HG02970 (cell line): Measurements from ENCODE around the gene MAGEA11.
"Not testable (repeated sequence)": the region's sequence is repeated elsewhere in the genome, so short reads cannot be mapped to it uniquely, and the experiment has no call there.

ENCODE experiments used
- ATAC-seq: cut with Tn5 transposase; IDR thresholded peaks from one replicate; pipeline ENCODE4 v1.9.1; 2021; ENCODE audit warnings: mild to moderate bottlenecking, moderate library complexity, moderate number of reproducible peaks; ENCODE audit not compliant: unreplicated experiment, low FRiP score

The MAGEA11 gene, protein sequence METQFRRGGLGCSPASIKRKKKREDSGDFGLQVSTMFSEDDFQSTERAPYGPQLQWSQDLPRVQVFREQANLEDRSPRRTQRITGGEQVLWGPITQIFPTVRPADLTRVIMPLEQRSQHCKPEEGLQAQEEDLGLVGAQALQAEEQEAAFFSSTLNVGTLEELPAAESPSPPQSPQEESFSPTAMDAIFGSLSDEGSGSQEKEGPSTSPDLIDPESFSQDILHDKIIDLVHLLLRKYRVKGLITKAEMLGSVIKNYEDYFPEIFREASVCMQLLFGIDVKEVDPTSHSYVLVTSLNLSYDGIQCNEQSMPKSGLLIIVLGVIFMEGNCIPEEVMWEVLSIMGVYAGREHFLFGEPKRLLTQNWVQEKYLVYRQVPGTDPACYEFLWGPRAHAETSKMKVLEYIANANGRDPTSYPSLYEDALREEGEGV

DNA sequence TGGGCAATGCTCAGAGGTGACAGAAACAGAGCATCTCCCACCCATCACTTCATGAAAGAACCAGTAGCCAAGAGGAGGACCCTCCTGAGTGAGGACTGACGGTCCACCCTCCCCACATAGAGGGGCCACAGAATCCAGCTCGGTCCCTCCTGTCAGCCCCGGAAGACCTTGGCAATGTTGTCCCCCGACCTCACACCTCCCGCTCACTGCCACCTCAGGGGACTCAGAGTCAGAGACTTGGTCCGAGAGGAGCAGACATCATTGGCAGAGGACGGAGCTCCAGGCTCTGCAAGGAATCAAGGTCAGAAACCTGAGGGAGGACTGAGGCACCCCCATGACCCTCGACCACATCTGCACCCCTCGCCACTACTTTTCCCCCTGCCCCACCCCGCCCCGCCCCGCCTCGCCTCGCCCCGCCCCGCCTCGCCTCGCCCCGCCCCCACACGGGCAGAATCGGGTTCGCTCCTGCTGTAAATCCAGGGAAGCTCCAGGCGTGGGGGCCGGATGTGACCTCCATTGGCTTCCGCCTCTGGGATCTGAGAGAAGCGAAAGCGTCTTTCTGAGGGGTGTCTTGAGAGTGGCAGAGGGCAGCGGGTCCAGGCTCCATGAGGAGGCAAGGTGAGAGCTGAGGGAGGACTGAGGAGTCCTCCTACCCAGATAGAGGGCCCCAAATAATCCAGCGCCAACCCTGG, at the start of gene MAGEA11:
TSS of gene MAGEA11 (plus strand) at position 516 of the 692 bp plus-strand sequence. CDS start 1,100 bp downstream, outside the sequence.
- ATAC-seq, result no peak

DNA sequence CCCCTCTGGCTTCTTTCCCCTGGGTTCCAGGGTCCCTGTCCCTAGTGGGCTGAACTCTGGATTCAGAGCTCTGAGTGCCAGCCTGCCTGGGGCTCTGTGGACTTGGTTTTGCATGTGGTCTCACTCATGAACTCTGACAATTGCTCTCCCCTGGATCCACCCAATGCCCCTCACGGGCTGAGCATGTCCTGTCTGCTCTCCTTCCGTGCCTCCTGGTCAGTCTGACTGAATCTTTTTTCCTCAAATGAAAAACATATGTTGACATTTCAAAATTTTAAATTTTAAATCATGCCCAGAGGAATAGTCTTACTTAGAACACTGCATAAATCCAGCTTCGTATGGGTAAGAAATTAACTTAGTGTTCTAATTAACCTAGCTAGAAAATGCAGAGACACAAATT, 36.8 kb upstream of the MAGEA11 start:
- ATAC-seq, result not testable (repeated sequence)

DNA sequence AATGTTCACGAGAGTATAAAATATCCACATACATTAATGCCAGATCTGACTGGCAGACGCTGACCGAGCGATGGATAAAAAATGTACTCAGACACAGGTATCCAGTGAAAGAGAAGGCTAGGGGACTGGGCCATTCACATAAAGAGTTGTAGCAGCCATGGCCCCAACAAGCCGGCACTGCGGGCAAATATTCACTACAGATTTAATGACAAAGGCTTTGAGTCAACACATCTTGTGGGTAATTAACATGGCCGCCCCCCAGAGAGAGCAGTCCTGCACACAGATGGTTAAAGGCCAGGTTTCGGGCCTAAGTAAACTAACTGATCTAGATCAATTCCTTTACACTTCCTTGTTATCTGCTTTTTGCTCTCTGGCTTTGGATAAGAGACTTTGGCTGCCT, 36.3 kb upstream of the MAGEA11 start:
- ATAC-seq, result not testable (repeated sequence)

DNA sequence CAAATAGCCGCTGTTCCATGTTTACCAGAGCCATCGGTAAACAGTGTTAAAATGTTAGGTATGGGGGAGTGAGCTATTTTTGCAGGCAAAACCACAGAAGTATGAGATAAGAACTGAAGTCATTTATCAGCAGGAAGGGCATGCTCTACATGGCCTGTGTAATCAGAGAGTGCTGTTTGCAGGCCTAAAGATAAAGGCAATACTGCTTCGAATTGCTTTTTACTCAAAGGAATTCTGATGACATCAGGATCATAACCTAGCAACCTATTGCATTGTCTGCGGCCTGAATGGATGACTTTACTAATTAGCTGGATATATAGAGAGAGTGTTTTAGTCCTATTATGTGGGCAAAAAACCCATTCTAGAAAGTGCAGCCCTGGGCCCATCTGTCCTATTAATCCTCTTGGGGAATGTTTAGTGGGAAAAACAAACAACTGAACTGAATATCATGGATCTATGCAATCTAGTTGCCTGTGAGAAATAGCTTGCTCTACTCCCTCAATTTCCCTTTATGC, 32.6 kb upstream of the MAGEA11 start:
- ATAC-seq, result not testable (repeated sequence)

DNA sequence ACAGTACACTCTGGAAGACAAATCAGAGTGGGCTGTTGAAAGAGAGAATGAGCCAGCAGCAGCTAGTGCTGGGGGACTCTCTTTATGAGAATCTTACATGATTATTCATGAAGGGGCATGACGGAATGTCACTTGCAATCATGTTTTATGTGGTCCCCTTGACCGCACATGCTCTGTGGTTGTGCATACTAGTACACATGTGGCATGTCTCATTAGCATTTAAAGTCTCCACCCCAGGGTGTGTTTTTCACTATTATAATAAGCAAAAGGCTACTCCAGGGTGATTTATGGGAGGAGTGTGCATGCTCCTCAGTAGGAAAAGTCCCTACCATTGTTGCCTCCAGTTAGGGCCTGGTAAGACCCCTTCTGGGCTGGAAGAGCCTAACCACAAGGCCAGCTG, 30.7 kb upstream of the MAGEA11 start:
- ATAC-seq, result no peak

DNA sequence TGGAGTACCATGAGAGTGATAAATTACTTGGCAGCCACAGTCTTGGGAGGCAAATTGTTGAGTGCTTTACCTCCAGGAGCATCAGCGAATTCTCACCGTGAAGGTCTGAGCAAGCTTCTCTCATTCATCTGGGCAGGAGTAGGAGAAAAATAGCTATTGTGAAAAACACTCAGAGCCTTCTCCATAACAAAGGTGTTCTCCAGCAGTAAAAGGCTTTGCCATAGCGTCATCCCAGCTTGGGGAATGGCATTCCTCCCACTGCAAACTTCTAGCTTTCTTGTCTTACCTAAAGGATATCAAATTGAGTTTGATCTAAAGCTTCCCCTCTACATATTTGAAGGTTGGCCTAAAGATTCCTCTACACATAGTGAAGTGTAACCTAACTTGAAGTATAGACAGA, 29.8 kb upstream of the MAGEA11 start:
- ATAC-seq, result no peak

DNA sequence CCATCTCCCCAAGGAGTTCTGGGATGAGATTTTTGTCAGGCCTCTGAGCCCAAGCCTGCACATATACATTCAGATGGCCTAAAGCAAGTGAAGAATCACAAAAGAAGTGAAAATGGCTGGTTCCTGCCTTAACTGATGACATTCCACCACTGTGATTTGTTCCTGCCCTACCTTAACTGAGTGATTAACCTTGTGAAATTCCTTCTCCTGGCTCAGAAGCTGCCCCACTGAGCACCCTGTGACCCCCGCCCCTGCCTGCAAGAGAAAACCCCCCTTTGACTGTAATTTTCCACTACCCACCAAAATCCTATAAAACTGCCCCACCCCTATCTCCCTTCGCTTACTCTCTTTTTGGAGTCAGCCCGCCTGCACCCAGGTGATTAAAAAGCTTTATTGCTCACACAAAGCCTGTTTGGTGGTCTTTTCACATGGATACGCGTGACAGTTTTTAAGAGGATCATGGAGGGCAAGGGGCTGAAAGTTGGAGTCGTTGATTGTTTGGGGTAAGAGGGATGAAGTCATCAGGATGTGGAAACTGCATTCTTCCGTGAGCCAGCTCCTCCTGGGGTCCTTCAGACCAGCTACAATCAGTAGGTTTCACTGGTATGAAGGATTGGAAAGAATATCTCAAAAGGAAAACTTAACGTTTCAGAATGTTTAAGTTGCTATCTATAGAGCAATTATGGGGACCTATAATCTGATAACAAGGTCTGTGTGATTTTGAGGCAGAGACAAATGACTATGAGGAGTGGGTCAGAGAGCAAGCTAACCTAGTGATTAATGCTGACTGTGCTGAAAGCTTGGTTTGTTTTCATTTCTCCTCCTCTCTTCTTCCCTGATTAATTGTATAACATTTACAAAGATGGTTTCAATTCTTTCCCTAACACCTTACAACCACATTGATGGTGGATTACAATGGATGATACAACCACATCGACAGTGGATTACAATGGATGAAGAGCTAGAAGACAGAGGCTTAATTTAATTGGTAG, 28.6 kb upstream of the MAGEA11 start:
- ATAC-seq, result no peak

DNA sequence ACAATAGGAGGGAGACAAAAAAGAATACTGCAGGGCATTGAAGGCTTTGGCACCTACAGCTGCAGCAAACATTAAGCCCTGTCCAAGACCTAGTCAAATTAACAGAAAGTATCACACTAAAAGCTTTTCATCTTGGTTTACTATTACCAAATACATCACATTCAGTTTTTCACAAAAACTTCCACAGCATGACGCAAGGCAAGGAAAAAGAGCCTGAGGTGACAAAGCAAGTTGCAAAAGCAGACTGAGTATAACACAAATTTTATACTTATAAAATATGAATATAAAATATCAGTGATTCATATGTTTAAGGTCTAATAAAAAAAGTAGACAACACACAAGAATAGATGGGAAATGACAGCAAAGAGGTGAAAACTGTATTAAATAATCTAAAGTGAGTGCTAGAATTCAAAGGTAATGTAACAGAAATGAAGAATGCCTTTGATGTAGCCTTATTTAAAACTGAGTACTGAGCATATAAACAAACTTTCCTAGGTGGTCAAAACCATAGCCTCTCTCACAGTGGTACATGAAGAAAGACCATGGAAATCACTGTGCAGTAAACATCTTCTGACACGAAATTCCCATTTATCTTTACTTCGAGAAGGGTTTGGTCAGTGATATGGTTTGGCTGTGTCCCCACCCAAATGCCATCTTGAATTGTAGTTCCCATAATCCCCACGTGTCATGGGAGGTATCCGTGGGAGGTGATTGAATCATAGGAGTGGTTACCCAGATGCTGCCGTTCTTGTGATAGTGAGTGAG, 27.7 kb upstream of the MAGEA11 start:
- no peak for ATAC-seq

DNA sequence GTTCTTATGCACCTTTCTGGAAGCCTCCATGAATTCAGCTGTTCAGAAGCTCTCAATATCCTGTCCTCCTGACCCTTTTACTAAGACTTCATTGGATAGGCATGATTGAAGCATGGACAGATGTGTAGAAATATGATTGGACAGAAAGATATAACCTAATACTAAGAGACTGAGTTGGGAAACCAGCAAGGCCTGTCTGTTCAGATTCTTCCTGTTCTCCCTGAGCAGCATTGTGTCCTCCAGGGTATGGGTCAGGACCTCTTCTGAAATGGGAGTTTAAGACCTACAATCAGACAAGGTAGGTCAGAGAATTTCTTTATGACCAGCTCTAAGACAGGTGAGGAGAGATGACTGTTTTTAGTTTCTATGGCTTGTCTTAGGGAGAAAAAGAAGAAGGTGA, 23.9 kb upstream of the MAGEA11 start:
- ATAC-seq, result no peak

DNA sequence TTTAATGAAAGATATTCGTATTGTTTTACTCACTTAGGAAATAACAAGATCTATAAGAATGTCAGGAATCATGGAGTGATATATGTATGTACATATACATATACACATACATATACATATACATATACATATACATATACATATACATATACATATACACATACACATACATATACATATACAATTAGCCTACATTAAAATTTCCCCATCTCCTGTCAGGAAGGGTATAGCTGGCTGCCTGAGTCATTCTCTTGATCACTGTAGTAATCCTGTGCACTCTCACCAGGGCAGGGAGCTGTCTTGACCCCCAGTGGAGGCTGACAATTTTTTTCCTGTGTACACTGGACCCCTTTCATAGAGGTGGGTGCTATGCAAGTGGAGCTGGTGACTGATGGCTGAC, 23.3 kb upstream of the MAGEA11 start:
- no peak for ATAC-seq

DNA sequence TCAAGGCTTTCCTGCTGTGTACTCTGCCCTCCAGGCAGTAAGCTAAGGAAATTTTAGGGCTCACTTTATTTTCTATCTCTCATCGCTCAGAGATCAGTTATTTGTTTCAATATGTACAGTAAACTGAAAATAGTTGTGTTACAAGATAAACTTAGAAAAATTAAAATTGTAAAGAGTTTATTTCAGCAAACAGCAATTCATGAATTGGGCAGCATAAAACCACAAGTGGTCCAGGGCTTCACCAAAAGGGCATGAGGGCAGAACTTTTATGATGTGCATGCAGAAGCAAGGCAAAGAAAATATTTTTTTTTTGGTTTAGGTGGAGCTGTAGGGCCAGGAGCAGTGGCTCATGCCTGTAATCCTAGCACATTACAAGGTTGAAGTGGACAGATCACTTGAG, 20.1 kb upstream of the MAGEA11 start:
- ATAC-seq, result no peak

DNA sequence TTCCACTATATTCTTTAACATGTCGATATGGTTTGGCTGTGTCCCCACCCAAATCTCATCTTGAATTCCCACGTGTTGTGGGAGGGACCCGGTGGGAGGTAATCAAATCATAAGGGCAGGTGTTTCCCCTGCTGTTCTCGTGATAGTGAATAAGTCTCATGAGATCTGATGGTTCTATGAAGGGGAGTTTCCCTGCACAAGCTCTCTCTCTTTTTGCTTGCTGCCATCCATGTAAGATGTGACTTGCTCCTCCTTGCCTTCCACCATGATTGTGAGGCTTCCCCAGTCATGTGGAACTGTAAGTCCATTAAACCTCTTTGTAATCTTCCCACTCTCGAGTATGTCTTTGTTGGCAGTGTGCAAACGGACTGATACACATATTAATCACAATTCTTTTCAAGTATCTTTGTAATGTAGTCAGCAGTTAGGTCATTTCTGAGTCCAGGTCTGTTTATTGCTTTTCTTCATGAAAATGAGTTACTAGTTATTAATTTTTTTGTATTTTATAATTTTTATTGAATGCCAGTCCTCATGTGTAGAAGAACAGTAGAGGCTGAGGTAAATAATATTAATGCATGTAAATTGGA, 19.1 kb upstream of the MAGEA11 start:
- ATAC-seq, result not testable (repeated sequence)

DNA sequence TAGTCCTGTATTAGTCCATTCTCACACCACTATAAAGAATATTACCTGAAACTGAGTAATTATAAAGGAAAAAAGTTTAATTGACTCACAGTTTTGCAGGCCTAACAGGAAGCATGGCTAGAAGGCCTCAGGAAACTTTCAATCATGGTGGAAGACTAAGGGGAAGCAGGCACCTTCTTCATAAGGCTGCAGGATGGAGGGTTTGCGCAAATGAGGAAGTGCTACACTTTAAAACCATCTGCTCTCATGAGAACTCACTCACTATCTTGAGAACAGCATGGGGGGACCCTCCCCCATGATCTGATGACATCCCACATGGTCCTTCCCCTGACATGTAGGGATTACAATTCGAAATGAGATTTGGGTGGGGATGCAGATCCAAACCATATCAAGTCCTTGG, 12.1 kb upstream of the MAGEA11 start:
- ATAC-seq, result no peak

DNA sequence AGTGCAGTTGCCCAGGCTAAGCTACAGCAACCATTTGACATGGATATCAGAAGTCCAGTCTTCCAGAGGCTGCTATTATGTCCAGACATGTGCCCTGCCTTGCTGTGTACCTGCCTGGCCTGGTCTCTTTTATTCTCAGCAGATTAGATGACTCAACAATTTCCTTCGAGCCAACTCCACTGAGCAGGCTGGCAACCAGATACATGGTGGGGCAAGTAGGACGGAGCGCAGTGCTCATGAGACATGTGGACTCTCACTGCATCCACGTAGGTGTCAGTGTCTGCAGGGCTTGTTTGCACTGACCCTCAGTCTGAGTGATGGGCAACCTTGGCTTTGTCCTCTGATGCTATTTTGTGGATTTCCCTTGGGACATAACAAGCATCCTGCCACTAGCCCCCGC, 7.2 kb upstream of the MAGEA11 start:
- no peak for ATAC-seq

DNA sequence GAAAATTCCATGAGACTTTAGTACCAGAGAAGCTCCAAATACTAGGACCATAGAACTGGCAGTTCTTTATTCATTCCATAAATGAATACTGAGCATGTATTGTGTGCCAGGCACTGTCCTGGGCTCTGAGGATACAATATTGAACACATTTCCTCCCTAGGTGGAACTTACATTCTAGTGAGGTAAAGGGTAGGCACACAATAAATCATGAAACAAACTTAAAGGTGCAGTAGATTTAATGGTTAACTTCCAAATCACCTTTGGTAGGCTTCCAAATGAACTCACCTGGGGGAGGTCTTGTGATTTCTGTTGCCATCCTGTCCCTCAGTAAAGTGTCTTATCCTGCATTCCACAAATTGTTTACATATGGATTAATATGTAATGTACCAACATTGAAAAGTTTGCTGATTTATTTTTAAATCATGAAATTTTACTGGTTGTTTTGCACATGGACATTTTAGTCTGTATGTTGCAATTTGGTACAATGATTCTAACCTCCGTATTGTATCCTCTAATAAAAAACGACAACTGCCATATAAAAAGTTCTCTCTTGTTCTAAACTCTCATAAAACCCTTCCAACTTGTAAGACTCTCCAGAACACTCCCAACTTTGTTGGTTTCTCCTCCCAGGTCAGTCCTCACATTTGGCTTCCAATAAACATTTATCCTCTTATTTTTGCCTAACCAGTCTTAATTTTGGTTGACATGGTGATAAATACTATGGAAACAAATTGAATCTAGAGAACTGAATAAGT, 4.5 kb upstream of the MAGEA11 start:
- no peak for ATAC-seq

DNA sequence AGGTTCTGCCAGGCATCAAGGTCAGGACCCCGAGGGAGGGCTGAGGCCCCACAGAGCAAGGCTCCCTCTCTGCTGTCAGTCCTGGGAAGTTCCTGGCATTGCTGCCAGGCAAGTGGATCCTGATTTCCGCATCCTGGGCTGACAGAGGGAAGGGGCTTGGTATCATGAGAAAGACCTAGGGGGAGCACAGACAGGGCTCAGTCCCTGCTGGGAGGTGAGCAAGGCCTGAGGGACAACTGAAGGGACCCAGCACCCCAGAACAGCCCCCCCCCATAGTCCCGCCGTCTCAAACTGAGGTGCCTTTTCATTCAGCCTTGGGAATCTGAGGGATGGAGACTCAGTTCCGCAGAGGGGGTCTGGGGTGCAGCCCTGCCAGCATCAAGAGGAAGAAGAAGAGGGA, 971 bp downstream of the MAGEA11 start:
- no peak for ATAC-seq

DNA sequence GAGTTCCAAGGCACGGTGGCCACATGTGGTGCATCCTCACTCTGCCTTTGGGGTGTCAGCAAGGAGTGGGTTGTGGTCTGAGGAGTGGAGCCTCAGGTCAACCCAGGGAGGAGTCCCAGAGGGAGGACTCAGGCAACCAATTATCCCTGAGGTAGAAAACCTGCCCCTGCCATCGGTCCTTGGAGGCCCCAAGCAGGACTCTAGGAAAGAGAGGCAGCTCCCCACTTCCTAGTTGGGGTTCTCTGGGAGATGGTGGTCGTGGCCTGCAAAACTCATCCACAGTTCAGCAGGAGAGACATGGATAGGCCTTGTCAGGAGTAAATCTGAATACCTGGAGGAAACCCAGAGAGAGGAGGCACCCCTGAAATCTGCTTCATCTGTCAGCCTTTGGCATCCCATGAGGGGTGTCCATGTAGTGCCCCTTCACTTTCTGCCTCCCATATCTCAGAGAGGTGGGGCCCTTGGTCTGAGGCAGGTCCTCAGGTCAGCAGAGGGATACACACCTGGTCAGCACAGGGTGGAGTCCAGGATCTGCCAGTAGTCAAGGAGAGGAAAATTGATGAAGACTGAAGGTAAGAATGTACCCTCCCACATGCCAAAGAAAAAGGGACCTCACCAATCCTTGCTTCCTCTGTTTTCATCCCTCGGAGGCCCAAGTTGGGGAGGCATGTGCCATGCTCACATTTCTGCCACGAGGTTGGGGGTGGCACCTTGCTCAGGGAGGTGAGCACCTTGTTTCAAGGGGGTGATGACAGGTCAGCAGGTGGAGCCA, 1.6 kb downstream of the MAGEA11 start:
- ATAC-seq, result no peak

DNA sequence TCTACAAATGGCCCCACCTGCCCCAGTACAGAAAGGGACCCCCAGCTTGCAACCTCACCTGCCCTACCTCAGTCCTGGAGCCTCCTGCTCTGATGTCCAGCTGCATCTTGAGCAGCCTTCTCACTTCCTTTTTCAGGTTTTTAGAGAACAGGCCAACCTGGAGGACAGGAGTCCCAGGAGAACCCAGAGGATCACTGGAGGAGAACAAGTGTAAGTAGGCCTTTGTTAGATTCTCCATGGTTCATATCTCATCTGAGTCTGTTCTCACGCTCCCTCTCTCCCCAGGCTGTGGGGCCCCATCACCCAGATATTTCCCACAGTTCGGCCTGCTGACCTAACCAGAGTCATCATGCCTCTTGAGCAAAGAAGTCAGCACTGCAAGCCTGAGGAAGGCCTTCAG, 3.6 kb downstream of the MAGEA11 start:
- ATAC-seq, result no peak
